Naive B cell (primary cell): ENCODE measurements around the gene PCOLCE2. TPM values are rescaled to one million over a fixed set of nuclear protein-coding genes. Genes with fewer than 3 reads are reported as not detected.
"Not testable (repeated sequence)": the region's sequence is repeated elsewhere in the genome, so short reads cannot be mapped to it uniquely, and the experiment has no call there.

Experiments used
- ATAC-seq, 2 donors: fragments of 150-1000 bp; cut with Tn5 transposase; 2 replicates each; pipeline ENCODE4 v1.10.0; 2021; ENCODE audit warnings: low read depth in 2 of 2, mild to moderate bottlenecking in 2 of 2, moderate library complexity in 2 of 2
- DNase-seq: peaks from one replicate; pipeline ENCODE4 v3.0.0; 2022
- H3K27ac Mint-ChIP-seq, 6 donors: one replicate each; pipeline ENCODE4 v1.8.0; 2020 to 2022; ENCODE audit warnings: mild to moderate bottlenecking in 6 of 6, mixed read lengths in 6 of 6, moderate library complexity in 5 of 6, inconsistent platforms in 2 of 6
- H3K27me3 Mint-ChIP-seq, 3 donors: one replicate each; pipeline ENCODE4 v1.8.0; 2021 to 2022; ENCODE audit warnings: mixed read lengths in 3 of 3, mild to moderate bottlenecking in 1 of 3
- H3K36me3 Mint-ChIP-seq, 2 donors: one replicate each; pipeline ENCODE4 v1.8.0; 2020 to 2022; ENCODE audit warnings: mixed read lengths in 2 of 2, inconsistent platforms in 1 of 2, mild to moderate bottlenecking in 1 of 2
- H3K4me1 Mint-ChIP-seq, 3 donors: one replicate each; pipeline ENCODE4 v1.8.0; 2020 to 2022; ENCODE audit warnings: mixed read lengths in 3 of 3, inconsistent platforms in 1 of 3, mild to moderate bottlenecking in 1 of 3, moderate library complexity in 1 of 3
- H3K4me3 Mint-ChIP-seq, 8 donors: one replicate each; pipeline ENCODE4 v1.8.0; 2020 to 2022; ENCODE audit warnings: mild to moderate bottlenecking in 8 of 8, mixed read lengths in 8 of 8, moderate library complexity in 8 of 8, inconsistent platforms in 2 of 8
- H3K9me3 Mint-ChIP-seq, 7 donors: one replicate each; pipeline ENCODE4 v1.8.0; 2020 to 2022; ENCODE audit warnings: mixed read lengths in 7 of 7, mild to moderate bottlenecking in 5 of 7, inconsistent platforms in 2 of 7, moderate library complexity in 1 of 7
- polyA plus RNA-seq, 6 donors: library from polyadenylated mRNA; unstranded; fragments of 300-500 nt; fragmentation: Illumina TruSeq; gene quantifications; one replicate each; pipeline ENCODE4 v1.2.3, GENCODE V29; 2021; ENCODE audit warnings: low read depth in 6 of 6

Gene PCOLCE2
- polyA plus RNA-seq, 6 donors from 2014 or later = not detected

DNA sequence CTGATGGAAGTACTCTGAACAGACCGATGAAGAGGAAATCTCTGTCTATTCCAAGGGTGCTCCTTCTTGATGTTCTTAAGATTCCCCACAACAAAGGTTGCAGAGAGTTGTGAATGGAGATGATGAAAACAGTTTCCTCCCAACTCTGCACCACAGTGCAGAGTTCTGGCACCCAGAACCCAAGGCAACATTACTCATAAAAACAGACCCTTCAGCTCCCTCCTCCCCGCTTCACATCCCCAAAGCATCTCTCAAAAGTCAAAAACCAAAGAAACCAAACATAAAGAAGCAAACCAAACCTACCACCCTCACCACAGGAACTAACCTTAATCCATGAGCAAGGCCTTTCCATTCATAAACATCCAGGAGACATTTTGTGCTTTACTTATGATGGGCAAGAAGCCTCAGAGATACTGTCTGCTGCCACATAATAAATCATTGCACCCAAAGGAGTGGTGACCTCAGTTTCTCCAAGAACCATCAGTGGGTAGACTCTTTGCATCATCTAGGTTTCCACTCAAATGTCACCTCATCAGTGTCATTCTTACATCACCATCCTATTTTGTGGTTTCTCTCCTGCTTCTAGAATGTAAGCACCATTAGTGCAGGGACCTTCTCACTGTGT lies 13.2 kb downstream of the PCOLCE2 start:
- no peak overlapping the region for H3K4me3 Mint-ChIP-seq
- ATAC-seq (no peak), DNase-seq (no peak)
- H3K27ac Mint-ChIP-seq = no peak overlapping the region
- H3K9me3 Mint-ChIP-seq = peaks cover 0 to 2% (median 0%) of the 10 kb centered on the region in 7 donors
- no peaks in the 10 kb centered on the region for H3K36me3 Mint-ChIP-seq
- H3K4me1 Mint-ChIP-seq = no peaks in the 10 kb centered on the region
- H3K27me3 Mint-ChIP-seq = peaks cover 10 to 30% (median 18%) of the 10 kb centered on the region in 3 donors

DNA sequence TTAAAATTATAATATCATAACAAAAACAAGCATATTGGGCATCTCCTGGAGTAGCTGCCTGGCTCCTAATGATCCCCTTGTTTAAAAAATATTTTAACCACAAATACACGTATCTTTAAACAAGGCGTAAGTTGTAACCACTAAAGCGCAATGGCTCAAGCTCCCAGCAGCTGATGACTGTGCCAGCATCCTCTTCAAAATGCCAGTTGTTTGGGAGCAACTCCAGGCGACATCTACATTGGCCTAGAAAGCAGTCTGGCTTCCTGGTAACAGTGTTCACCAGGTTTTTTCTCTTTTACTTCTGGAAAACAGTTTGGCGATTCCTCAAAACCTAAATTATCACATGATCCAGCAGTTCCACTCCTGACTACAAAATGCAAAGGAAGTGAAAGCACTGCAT lies 13.8 kb downstream of the PCOLCE2 start:
- H3K4me1 Mint-ChIP-seq = no peaks in the 10 kb centered on the region
- H3K4me3 Mint-ChIP-seq = no peak overlapping the region
- ATAC-seq (no peak), DNase-seq (no peak)
- peaks cover 10 to 32% (median 14%) of the 10 kb centered on the region in 3 donors for H3K27me3 Mint-ChIP-seq
- H3K9me3 Mint-ChIP-seq = peaks cover 0 to 2% (median 0%) of the 10 kb centered on the region in 7 donors
- no peak overlapping the region for H3K27ac Mint-ChIP-seq
- H3K36me3 Mint-ChIP-seq = no peaks in the 10 kb centered on the region

DNA sequence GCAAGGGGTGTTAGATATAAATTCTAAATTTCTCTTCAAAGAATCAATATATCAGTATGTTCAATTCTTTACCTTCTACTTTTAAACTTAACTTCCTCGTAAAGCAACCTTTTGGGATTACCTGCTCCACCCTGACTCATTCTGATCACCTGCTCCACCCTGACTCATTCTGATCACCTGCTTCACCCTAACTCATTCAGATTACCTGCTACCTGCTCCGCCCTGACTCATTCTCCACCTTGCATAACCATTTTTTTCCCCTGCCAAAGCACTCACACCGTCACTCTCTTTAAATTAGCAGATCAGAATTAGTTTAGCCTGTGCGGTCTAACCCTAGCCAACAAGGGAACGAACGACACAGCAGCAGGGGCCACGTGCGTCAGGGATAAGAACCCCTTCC lies 20.5 kb downstream of the PCOLCE2 start:
- H3K4me3 Mint-ChIP-seq, H3K9me3 Mint-ChIP-seq, H3K36me3 Mint-ChIP-seq, DNase-seq, ATAC-seq, H3K27ac Mint-ChIP-seq, H3K4me1 Mint-ChIP-seq: not testable (repeated sequence)
- H3K27me3 Mint-ChIP-seq = peaks cover 10 to 28% (median 18%) of the 10 kb centered on the region in 3 donors

DNA sequence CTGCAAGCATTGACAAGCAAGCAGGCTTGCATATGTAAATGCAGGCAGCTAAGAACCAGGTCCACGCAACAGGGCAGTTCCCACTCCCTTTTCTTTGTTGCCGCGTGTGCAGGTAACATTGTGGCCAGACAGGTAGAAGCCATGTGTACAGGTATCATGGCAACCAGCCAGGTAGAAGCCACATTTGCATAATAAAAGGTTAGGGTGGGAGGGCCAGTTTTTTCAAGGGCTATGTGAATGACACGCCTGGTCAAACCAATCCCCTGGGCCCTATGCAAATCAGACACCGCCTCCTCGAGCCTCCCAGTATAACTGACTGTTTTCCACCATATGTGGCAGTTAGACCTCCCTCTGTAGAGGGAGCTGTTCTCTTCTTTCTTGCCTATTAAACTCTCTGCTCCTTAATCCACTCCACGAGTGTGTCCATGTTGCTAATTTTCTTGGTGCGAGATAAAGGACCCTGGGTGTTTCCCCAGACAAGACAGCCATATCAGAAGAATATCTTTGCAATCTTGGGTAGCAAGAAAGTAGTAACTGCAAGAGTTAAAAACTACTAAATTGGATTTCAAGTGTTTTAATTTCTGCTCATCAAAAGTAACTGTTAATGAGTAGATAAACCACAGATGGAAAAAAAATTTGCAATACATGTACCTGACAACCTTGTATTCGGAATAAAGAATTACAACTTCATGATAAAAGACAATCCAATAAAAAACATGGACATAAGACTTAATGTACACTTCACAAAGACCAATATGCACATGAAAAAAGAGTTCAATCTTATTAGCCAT lies 21.8 kb downstream of the PCOLCE2 start:
- Mint-ChIP-seq H3K27ac (no peak overlapping the region), H3K36me3 (no peaks in the 10 kb centered on the region)
- no peak for ATAC-seq

DNA sequence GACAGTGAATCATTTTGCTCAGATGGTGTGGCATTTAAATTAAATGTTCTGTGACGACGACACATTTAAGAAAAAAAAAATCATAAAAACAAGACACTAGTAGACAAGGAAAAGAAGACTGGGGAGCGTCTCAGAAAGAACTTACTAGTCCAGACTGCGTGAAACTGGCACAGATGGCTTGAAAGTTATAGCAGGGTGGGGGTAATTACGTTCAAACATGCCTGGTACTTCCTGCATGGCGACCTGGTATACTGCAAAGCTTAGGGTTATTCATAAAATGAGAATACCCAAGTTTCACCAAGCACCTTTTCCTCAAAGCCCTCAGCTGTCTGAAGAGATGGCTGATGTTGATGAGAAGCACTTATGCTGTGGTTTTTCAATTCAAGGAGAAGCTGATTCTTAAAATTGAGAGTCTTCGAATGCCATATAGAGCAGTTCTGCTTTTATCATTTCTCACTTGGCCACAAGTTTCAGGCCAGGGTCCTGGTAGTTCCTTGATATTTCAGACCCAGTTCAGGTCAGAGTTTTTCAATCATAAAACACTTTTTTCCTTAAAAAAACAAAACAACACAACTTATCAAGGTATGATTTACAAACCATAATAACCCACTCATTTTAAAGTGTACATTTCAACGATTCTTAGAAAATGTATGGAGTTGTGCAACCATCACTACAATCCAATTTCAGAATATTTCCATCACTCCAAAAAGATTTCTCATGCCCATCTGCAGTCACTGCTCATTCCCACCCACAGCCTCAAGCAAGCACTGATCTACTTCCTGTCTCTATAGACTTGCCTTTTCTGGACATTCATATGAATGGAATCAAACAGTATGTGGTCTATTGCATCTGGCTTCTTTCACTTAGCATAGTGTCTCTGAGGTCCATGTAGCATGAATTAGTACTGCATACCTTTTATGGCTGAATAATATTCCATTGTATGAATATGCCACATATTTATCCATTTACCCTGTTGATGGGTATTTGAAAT lies 24.7 kb downstream of the PCOLCE2 start:
- no peaks in the 10 kb centered on the region for H3K9me3 Mint-ChIP-seq
- ATAC-seq (no peak), DNase-seq (no peak)
- no peaks in the 10 kb centered on the region for H3K4me1 Mint-ChIP-seq
- peaks cover 21 to 37% (median 34%) of the 10 kb centered on the region in 3 donors for H3K27me3 Mint-ChIP-seq
- H3K4me3 Mint-ChIP-seq = no peak overlapping the region
- no peaks in the 10 kb centered on the region for H3K36me3 Mint-ChIP-seq
- no peak overlapping the region for H3K27ac Mint-ChIP-seq

More for the DNA sequence above, 21.8 kb downstream of the PCOLCE2 start:
- Mint-ChIP-seq H3K9me3 (no peaks in the 10 kb centered on the region), H3K4me3 (no peak overlapping the region), H3K27me3 (peaks cover 14 to 26% (median 23%) of the 10 kb centered on the region in 3 donors), H3K4me1 (no peaks in the 10 kb centered on the region)
- DNase-seq = no peak

DNA sequence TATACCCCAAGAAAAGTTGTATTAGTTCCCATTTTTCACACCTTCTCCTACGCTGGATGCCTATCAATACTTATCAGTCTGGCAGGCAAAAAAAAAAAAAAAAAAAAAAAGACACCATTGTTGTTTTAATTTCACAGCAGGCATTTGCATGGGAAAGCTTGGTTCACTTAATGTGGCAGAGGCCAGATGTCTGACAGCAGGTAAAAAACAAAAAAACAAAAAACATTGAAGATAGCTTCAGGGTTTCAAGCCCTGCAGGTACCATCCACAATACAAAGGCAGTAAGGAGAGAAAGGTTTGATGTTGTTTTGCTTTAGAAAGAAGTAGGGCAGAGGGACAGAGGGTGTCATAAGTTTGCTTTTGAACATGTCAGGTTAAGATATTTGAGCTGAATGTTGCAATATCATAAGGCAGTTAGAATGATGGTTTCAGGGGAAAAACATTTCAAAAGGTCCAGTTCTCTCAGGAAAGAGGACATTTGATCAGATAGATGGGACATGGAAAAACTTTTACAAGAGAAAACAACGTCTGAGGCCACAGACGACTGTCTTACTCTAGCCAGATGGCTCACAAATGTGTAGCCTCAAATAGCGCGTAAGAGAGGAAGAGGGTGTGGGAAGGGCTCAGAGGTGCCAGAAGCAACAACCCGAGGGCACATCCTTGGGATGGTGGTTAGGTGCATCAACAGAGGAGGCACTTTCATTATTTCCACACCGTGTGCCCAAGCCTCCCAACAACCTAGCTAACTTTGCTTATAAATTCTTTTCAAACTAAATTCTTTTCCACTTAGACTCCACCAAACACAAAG lies 25.7 kb downstream of the PCOLCE2 start:
- Mint-ChIP-seq H3K4me3 (no peak overlapping the region), H3K27me3 (peaks cover 17 to 31% (median 27%) of the 10 kb centered on the region in 3 donors), H3K4me1 (no peaks in the 10 kb centered on the region), H3K36me3 (no peaks in the 10 kb centered on the region), H3K9me3 (no peaks in the 10 kb centered on the region), H3K27ac (no peak overlapping the region)
- DNase-seq = no peak
- ATAC-seq = no peak

DNA sequence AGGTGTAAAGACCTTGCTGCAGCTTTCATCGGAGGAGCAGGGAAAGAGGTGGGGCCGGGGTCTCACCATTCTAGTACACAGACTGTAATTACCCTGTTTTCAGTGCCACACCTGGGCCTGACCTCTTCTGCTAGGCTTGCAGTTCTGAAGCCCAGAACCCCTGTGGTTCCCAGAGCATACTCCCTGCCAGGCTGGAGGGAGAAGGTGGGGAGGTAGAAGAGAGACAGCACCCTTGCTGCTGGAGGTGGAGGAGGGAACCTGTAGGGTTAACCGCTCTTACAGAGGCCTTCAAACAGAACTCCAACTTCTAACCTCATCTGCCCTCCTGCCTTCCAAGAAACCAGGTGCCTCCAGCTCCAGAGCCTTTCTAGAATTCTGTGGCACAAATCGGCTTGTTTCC lies 27.0 kb downstream of the PCOLCE2 start:
- ATAC-seq (no peak), DNase-seq (no peak)
- Mint-ChIP-seq H3K4me1 (no peaks in the 10 kb centered on the region), H3K36me3 (no peaks in the 10 kb centered on the region), H3K27me3 (peaks cover 16 to 30% (median 25%) of the 10 kb centered on the region in 3 donors), H3K27ac (no peak overlapping the region), H3K9me3 (no peaks in the 10 kb centered on the region), H3K4me3 (no peak overlapping the region)

DNA sequence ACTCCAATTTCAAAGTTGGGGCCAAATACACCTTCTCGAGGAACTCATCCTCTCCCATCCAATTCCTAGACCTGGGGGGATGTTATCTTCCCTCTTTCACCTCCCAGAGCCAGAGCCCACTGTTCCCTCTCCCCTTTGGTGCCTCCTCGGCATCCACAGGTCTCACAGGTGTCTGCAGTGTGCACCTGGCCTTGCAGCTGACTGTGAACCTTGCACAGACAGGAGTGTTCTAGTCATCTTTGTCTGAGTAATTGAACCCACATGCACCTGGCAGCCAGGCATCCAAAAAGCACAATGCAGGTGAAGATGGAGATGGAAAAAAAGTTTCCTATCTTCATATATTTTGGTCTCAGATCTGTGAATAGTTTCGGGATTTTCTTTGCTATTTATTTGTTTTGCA lies 30.8 kb downstream of the PCOLCE2 start:
- Mint-ChIP-seq H3K27me3 (peaks cover 8 to 25% (median 25%) of the 10 kb centered on the region in 3 donors), H3K4me3 (no peak overlapping the region), H3K36me3 (no peaks in the 10 kb centered on the region), H3K9me3 (no peaks in the 10 kb centered on the region), H3K4me1 (no peaks in the 10 kb centered on the region), H3K27ac (no peak overlapping the region)
- DNase-seq (no peak), ATAC-seq (no peak)

DNA sequence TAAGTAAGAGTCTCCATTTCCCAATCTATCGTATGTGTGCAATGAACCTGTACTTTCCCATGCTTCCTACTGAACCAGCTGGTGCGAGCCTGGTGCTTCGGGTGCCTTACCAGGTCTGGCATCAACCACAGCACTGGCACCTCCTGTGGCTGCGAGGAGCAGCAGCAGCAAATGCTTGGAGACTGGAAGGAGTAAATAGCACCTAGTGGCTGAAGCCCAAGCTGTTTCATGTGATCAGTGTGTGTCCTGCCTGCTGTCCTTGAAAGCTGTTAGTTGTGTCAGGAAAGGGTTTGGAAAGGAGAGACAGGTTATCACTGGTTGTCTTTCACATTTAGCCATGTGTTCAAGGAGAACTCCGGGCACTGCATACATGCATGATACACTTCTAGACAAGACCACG lies 31.8 kb downstream of the PCOLCE2 start:
- Mint-ChIP-seq H3K27me3 (peaks cover 7 to 20% (median 19%) of the 10 kb centered on the region in 3 donors), H3K27ac (no peak overlapping the region), H3K9me3 (no peaks in the 10 kb centered on the region), H3K4me3 (no peak overlapping the region), H3K36me3 (no peaks in the 10 kb centered on the region), H3K4me1 (no peaks in the 10 kb centered on the region)
- no peak for DNase-seq
- no peak for ATAC-seq

DNA sequence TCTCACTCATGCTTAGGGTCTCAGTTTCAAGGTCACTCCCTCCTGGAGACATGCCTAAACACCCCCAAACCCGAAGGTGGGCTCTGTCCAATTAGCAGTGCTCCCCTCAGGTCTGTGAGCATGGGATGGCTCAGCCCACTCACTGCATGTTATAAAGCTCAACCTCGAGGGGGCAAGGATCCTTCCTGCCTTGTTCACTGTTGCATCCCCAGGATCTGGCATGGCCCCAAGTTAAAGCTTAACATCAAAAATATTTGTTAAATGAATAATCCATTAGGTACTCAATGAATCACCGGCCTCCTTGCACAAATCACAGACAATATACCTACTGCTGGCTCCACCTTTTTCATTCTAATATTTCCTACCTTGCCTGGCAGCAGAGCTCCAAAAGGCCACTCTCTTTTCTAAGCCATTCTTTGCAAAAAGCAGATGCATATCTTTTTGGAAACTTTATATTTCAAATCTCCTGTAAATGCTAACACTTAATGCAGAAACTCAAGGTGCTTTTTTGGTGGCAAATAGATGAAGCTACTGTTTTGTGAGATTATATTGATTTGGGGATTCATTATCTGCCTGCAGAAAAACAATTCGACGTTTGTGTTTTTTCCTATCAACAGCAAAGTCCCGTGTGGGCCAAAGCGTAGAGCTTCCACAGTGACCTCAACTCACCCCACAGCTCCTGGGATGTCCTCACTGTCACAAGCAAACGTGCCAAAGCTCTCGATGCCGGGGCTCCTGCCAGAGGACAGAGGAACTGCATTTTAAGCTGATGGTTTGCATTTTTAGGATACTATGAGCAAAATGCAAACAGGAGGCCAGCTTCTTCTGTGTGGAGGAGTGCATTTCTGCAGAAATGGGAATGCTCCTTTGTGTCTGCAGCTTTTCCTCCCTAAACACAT lies 35.4 kb downstream of the PCOLCE2 start:
- no peak overlapping the region for H3K27ac Mint-ChIP-seq
- H3K9me3 Mint-ChIP-seq = no peaks in the 10 kb centered on the region
- no peaks in the 10 kb centered on the region for H3K4me1 Mint-ChIP-seq
- no peaks in the 10 kb centered on the region for H3K36me3 Mint-ChIP-seq
- peaks cover 0 to 5% (median 0%) of the 10 kb centered on the region in 3 donors for H3K27me3 Mint-ChIP-seq
- ATAC-seq = no peak
- no peak for DNase-seq
- H3K4me3 Mint-ChIP-seq = no peak overlapping the region

DNA sequence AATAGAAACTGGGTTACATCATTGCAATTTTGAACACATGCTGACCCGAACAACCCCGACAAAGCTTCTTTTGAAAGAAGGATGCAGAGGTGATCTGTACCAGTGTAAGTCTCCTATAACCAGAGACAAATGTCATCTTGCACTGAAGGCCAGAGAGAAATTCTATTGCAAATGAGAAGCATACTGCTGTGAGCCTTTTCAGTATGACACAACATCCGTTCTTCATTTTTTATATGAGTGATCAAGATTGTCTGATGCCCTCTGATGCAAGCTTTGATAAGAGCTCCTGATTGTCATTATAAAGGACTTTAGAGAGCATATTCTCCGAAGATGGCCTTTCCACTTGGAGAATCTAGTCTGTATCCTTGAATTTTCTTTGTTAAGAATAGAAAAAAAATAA lies 36.9 kb downstream of the PCOLCE2 start:
- H3K4me1 Mint-ChIP-seq = no peaks in the 10 kb centered on the region
- H3K36me3 Mint-ChIP-seq = no peaks in the 10 kb centered on the region
- H3K27ac Mint-ChIP-seq = no peak overlapping the region
- DNase-seq (no peak), ATAC-seq (no peak)
- no peaks in the 10 kb centered on the region for H3K9me3 Mint-ChIP-seq
- peaks cover 0 to 5% (median 0%) of the 10 kb centered on the region in 3 donors for H3K27me3 Mint-ChIP-seq
- no peak overlapping the region for H3K4me3 Mint-ChIP-seq

DNA sequence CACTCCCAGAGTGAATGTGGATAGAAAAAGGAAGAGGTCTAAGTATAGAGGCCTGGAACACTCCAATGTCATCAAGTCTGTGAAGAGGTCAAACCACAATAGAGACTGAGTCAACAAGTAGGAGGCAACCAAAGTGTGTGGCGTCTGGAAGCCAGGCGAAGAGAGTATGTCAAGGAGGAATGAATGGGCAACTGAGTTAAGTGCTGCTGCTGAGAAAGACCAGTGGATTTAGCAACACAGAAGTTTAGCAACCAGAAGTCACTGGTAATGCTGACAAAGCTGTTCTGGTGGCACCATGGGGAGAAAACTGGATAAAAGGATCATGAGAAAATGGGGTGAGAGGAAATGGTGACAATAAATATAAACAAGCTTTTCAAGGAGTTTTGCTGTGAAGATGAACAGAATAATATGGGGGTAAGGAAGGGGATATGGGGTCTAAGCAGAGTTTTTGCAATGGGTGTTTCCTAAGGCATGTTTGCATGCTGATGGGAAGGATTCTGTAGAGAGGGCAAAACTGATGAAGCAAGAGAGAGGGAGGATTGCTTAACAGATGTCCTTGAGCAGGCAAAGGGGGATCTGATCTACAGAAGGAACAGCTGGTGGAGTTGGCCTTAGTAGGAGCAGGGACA lies 38.4 kb downstream of the PCOLCE2 start:
- ATAC-seq (no peak), DNase-seq (no peak)
- Mint-ChIP-seq H3K4me3 (no peak overlapping the region), H3K27ac (no peak overlapping the region), H3K4me1 (no peaks in the 10 kb centered on the region), H3K9me3 (no peaks in the 10 kb centered on the region), H3K27me3 (peaks cover 0 to 5% (median 0%) of the 10 kb centered on the region in 3 donors), H3K36me3 (no peaks in the 10 kb centered on the region)
